ENCODE measurements around the gene ADAMTS19.

The ADAMTS19 gene

GRCh38 chr5:129652349-129653056 lies 192.4 kb downstream of the ADAMTS19 start:
- no peak for TF ChIP-seq SIN3A (IDR thresholded peaks at IDR 0.05; ENCODE audit: borderline replicate concordance, insufficient read depth, low read length)

GRCh38 chr5:129653057-129653375 lies 192.9 kb downstream of the ADAMTS19 start:
- TF ChIP-seq POLR2AphosphoS5 (IDR thresholded peaks at IDR 0.05; ENCODE audit: low read depth, low read length) (no peak), FOXP2 (optimal IDR thresholded peaks at IDR 0.05; ENCODE audit: borderline replicate concordance, extremely low read depth, extremely low read length, insufficient read depth) (no peak), SIN3A (IDR thresholded peaks at IDR 0.05; ENCODE audit: borderline replicate concordance, insufficient read depth, low read length) (no peak), TAF1 (IDR thresholded peaks at IDR 0.05; ENCODE audit: borderline replicate concordance, insufficient read depth, low read length) (no peak)
- TF ChIP-seq, protein P1, sequence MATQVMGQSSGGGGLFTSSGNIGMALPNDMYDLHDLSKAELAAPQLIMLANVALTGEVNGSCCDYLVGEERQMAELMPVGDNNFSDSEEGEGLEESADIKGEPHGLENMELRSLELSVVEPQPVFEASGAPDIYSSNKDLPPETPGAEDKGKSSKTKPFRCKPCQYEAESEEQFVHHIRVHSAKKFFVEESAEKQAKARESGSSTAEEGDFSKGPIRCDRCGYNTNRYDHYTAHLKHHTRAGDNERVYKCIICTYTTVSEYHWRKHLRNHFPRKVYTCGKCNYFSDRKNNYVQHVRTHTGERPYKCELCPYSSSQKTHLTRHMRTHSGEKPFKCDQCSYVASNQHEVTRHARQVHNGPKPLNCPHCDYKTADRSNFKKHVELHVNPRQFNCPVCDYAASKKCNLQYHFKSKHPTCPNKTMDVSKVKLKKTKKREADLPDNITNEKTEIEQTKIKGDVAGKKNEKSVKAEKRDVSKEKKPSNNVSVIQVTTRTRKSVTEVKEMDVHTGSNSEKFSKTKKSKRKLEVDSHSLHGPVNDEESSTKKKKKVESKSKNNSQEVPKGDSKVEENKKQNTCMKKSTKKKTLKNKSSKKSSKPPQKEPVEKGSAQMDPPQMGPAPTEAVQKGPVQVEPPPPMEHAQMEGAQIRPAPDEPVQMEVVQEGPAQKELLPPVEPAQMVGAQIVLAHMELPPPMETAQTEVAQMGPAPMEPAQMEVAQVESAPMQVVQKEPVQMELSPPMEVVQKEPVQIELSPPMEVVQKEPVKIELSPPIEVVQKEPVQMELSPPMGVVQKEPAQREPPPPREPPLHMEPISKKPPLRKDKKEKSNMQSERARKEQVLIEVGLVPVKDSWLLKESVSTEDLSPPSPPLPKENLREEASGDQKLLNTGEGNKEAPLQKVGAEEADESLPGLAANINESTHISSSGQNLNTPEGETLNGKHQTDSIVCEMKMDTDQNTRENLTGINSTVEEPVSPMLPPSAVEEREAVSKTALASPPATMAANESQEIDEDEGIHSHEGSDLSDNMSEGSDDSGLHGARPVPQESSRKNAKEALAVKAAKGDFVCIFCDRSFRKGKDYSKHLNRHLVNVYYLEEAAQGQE (IDR thresholded peaks at IDR 0.05; ENCODE audit: insufficient read depth in 1 of 2, low read depth in 2 of 2, low read length in 2 of 2), result no peak

DNA sequence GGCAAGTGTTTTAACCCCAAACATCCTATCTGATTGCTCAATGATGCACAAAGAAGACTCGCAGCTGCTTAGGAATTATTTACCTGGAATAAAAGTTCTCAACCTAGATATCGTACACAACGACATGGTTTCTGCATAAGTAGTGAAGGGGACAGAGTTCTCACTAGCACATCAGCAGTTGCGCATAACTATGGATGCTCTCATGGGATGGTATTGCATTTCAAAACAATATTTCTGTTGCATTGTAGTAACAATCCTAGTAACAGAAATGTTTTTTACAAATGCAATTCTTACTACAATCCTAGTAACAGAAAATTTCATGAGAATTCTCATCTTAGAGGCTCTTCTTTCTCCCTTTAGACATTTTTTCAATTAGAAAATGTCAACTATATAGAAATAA lies 193.3 kb downstream of the ADAMTS19 start:
- no peak for TF ChIP-seq FOXP2 (optimal IDR thresholded peaks at IDR 0.05; ENCODE audit: borderline replicate concordance, extremely low read depth, extremely low read length, insufficient read depth)
- no peak for TF ChIP-seq TAF1 (IDR thresholded peaks at IDR 0.05; ENCODE audit: borderline replicate concordance, insufficient read depth, low read length)
- no peak for TF ChIP-seq POLR2AphosphoS5 (IDR thresholded peaks at IDR 0.05; ENCODE audit: low read depth, low read length)
- TF ChIP-seq, protein P1 (IDR thresholded peaks at IDR 0.05; ENCODE audit: insufficient read depth in 1 of 2, low read depth in 2 of 2, low read length in 2 of 2), result no peak
- no peak for TF ChIP-seq SIN3A (IDR thresholded peaks at IDR 0.05; ENCODE audit: borderline replicate concordance, insufficient read depth, low read length)

- TF ChIP-seq POLR2AphosphoS5 (IDR thresholded peaks at IDR 0.05; ENCODE audit: low read depth, low read length) (no peak), SIN3A (IDR thresholded peaks at IDR 0.05; ENCODE audit: borderline replicate concordance, insufficient read depth, low read length) (no peak), FOXP2 (optimal IDR thresholded peaks at IDR 0.05; ENCODE audit: borderline replicate concordance, extremely low read depth, extremely low read length, insufficient read depth) (no peak), TAF1 (IDR thresholded peaks at IDR 0.05; ENCODE audit: borderline replicate concordance, insufficient read depth, low read length) (no peak)
- TF ChIP-seq, protein P1 (IDR thresholded peaks at IDR 0.05; ENCODE audit: insufficient read depth in 1 of 2, low read depth in 2 of 2, low read length in 2 of 2), result no peak
These were observed 196.9 kb downstream of the ADAMTS19 start for GRCh38 chr5:129656952-129657351.

DNA sequence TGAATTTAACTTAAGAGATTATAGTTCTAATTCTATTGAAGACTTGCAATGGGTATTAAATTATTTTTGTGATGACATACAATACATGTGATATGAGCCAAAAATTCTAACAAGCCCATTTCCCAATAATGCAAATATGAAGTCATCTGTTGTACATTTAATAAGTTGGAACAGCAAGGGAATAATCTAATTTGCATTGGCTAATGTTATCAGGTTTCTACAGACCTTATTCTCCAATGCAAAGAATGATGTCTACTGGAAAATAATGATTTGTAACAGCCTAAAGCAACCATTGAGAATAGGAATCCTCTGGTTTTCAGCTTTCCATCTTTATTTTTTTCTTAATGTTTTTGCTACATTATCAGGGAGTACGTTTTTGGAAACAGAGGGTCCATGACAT lies 198.7 kb downstream of the ADAMTS19 start:
- TF ChIP-seq FOXP2 (optimal IDR thresholded peaks at IDR 0.05; ENCODE audit: borderline replicate concordance, extremely low read depth, extremely low read length, insufficient read depth), result no peak
- no peak for TF ChIP-seq TAF1 (IDR thresholded peaks at IDR 0.05; ENCODE audit: borderline replicate concordance, insufficient read depth, low read length)
- no peak for TF ChIP-seq SIN3A (IDR thresholded peaks at IDR 0.05; ENCODE audit: borderline replicate concordance, insufficient read depth, low read length)
- TF ChIP-seq, protein P1 (IDR thresholded peaks at IDR 0.05; ENCODE audit: insufficient read depth in 1 of 2, low read depth in 2 of 2, low read length in 2 of 2), result no peak
- TF ChIP-seq POLR2AphosphoS5 (IDR thresholded peaks at IDR 0.05; ENCODE audit: low read depth, low read length), result no peak
